Lower leg skin (tissue), 3 donors: ENCODE results near the gene AGAP3.

ENCODE experiments used
- POLR2A ChIP-seq, 2 donors: fragments of 450-650 bp; IDR thresholded peaks; one replicate each; pipeline ENCODE4 v1.6.1; 2016 to 2017; ENCODE audit warnings: antibody characterized with exemption in 2 of 2, mild to moderate bottlenecking in 1 of 2, moderate library complexity in 1 of 2
- TF ChIP-seq, protein P1 (sequence below), 3 donors: fragments of 450-650 bp; IDR thresholded peaks; one replicate each; pipeline ENCODE4 v1.5.1; 2016; ENCODE audit warnings: antibody characterized with exemption in 3 of 3, mild to moderate bottlenecking in 3 of 3, moderate library complexity in 2 of 3

DNA sequence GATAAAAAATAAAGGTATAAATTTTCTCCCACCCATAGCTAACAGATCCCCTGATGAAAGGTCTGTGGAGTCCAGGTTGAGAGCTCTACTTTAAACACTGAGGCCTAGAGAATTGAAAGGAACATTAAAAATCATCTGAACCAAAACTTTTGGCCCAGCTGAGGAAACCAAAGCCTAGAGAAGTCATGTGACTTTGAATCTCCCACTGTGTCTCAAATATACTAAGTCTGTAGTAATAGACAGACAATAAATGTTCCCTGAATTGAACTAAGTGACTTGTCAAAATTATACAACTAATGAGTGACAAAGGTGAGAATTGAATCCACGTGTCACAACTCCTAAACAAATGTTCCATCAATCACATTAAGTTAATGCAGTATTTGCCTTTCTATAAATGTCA is 75.5 kb downstream of the AGAP3 start:
- TF ChIP-seq, protein P1, sequence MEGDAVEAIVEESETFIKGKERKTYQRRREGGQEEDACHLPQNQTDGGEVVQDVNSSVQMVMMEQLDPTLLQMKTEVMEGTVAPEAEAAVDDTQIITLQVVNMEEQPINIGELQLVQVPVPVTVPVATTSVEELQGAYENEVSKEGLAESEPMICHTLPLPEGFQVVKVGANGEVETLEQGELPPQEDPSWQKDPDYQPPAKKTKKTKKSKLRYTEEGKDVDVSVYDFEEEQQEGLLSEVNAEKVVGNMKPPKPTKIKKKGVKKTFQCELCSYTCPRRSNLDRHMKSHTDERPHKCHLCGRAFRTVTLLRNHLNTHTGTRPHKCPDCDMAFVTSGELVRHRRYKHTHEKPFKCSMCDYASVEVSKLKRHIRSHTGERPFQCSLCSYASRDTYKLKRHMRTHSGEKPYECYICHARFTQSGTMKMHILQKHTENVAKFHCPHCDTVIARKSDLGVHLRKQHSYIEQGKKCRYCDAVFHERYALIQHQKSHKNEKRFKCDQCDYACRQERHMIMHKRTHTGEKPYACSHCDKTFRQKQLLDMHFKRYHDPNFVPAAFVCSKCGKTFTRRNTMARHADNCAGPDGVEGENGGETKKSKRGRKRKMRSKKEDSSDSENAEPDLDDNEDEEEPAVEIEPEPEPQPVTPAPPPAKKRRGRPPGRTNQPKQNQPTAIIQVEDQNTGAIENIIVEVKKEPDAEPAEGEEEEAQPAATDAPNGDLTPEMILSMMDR (IDR thresholded peaks at IDR 0.05): no peak
- TF ChIP-seq POLR2A (IDR thresholded peaks at IDR 0.05): no peak
